Measurements from ENCODE around the gene LYPD3. TPM values are rescaled to one million over a fixed set of nuclear protein-coding genes. Genes with fewer than 3 reads are reported as not detected.
A peak's percentile ranks its signal among the peaks of the same experiment; 100 is the strongest.
"Not testable (repeated sequence)": the region's sequence is repeated elsewhere in the genome, so short reads cannot be mapped to it uniquely, and the experiment has no call there.

LYPD3 gene
- total RNA-seq, 3 donors from 2014 or later (not counting 1 experiment from before 2014, with no cell fraction given), result 1.3 to 2.4 (median 1.7) TPM

DNA sequence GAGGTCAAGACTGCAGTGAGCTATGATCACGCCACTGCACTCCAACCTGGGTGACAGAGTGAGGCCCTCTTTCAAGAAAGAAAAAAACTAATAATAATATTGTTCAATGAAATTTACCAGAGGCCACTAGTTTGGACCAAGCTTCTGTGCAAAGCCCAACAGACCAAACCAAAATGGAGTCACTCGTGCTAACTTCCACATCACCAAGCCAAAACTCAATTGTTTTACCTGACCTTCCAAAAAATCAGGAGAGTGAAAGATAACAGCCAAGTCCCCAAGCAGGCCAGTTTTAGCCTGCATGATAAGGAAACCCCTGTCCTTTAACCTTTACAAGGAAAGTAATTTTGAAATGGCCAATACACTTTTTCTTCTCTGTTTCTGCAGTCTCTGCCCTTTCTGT lies 20.0 kb downstream of the LYPD3 start:
- 89% methylated on average over 1 of the region's 2 CpGs for WGBS (ENCODE audit: insufficient coverage)
- no peak overlapping the region for H3K27ac ChIP-seq (ENCODE audit: low read length)
- H3K9me3 ChIP-seq (ENCODE audit: control insufficient read depth, insufficient read depth, low read length), result no peaks in the 10 kb centered on the region
- Mint-ChIP-seq H3K4me1 (peaks cover 8 to 16% of the 10 kb centered on the region in 2 donors), H3K36me3 (no peaks in the 10 kb centered on the region), H3K27me3 (ENCODE audit: low read depth in 2 of 2) (no peaks in the 10 kb centered on the region), H3K9me3 (no peaks in the 10 kb centered on the region), H3K27ac (peak overlapping the region in 1 of 2 donors; percentile 60), H3K4me3 (no peak overlapping the region)
- intact Hi-C loops (cut with micrococcal nuclease), result loop anchor here (5.0 kb wide), 1 partner anchor 152 kb away; the partner anchor contains the start of genes IRGQ and ZNF576
- H3K4me3 ChIP-seq (ENCODE audit: low read length), result no peak overlapping the region
- TF ChIP-seq, protein P1, sequence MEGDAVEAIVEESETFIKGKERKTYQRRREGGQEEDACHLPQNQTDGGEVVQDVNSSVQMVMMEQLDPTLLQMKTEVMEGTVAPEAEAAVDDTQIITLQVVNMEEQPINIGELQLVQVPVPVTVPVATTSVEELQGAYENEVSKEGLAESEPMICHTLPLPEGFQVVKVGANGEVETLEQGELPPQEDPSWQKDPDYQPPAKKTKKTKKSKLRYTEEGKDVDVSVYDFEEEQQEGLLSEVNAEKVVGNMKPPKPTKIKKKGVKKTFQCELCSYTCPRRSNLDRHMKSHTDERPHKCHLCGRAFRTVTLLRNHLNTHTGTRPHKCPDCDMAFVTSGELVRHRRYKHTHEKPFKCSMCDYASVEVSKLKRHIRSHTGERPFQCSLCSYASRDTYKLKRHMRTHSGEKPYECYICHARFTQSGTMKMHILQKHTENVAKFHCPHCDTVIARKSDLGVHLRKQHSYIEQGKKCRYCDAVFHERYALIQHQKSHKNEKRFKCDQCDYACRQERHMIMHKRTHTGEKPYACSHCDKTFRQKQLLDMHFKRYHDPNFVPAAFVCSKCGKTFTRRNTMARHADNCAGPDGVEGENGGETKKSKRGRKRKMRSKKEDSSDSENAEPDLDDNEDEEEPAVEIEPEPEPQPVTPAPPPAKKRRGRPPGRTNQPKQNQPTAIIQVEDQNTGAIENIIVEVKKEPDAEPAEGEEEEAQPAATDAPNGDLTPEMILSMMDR (IDR thresholded peaks at IDR 0.05), result no peak
- no peaks in the 10 kb centered on the region for H3K27me3 ChIP-seq (ENCODE audit: control insufficient read depth, insufficient read depth, low read length)
- no peaks in the 10 kb centered on the region for H3K36me3 ChIP-seq (ENCODE audit: control insufficient read depth, insufficient read depth, low read length)
- ATAC-seq, result no peak
- no peak for DNase-seq
- H3K4me1 ChIP-seq (ENCODE audit: control insufficient read depth, insufficient read depth, low read length), result peaks cover 3% of the 10 kb centered on the region

DNA sequence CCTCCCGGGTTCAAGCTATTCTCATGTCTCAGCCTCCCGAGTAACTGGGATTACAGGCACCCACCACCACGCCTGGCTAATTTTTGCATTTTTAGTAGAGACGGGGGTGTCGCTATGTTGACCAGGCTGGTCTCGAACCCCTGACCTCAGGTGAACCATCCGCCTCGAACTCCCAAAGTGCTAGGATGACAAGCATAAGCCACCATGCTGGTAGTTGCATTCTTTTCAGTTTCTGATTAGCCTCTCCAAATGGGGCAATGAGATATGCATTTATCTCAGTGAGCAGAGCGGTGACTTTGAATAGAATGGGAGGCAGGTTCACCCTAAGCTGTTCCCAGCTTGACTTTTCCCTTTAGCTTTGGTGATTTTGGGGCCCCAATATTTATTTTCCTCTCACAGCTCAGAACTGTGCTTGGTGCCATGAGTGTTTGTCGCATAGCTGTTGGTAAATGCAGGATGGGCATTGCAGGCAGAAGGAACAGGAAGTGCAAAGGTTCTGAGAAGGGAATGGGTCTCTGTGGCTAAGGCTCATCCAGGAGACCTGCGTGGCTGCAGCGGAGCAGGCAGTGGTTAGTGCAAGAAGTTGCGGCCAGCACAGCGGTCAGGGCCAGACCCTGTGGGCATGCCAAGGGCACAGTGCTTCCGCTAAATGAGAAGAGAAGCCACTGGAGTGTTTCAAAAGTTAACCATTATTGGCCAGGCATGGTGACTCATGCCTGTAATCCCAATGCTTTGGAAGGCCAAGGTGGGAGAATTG lies 20.7 kb downstream of the LYPD3 start:
- no peak overlapping the region for H3K4me3 ChIP-seq (ENCODE audit: low read length)
- ATAC-seq (no peak), DNase-seq (no peak)
- intact Hi-C loops (cut with micrococcal nuclease), result loop anchor here (5.0 kb wide), 1 partner anchor 153 kb away; the partner anchor contains the start of genes IRGQ and ZNF576
- H3K27ac ChIP-seq (ENCODE audit: low read length), result no peak overlapping the region
- WGBS (ENCODE audit: insufficient coverage), result 88% methylated on average over 15 of the region's 15 CpGs
- peaks cover 5% of the 10 kb centered on the region for H3K4me1 ChIP-seq (ENCODE audit: control insufficient read depth, insufficient read depth, low read length)
- Mint-ChIP-seq H3K4me1 (peaks cover 11 to 20% of the 10 kb centered on the region in 2 donors), H3K9me3 (no peaks in the 10 kb centered on the region), H3K27ac (peak overlapping the region in 1 of 2 donors; percentile 33), H3K36me3 (no peaks in the 10 kb centered on the region), H3K4me3 (no peak overlapping the region), H3K27me3 (ENCODE audit: low read depth in 2 of 2) (no peaks in the 10 kb centered on the region)
- H3K27me3 ChIP-seq (ENCODE audit: control insufficient read depth, insufficient read depth, low read length), result no peaks in the 10 kb centered on the region
- H3K36me3 ChIP-seq (ENCODE audit: control insufficient read depth, insufficient read depth, low read length), result no peaks in the 10 kb centered on the region
- H3K9me3 ChIP-seq (ENCODE audit: control insufficient read depth, insufficient read depth, low read length), result no peaks in the 10 kb centered on the region
- TF ChIP-seq, protein P1 (IDR thresholded peaks at IDR 0.05), result no peak

DNA sequence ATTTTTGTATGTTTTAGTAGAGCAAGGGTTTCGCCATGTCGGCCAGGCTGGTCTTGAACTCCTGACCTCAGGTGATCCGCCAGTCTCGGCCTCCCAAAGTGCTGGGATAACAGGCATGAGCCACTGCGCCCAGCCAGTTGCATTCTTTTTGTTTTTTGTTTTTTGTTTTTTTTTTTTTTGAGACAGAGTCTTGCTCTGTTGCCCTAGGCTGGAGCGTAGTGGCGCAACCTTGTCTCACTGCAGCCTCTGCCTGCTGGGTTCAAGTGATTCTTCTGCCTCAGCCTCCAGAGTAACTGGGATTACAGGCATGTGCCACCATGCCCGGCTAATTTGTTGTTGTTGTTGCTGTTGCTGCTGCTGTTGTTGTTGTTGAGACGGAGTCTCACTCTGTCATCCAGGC lies 21.3 kb downstream of the LYPD3 start:
- H3K4me3 Mint-ChIP-seq; DNase-seq; ATAC-seq; H3K36me3 ChIP-seq (ENCODE audit: control insufficient read depth, insufficient read depth, low read length); H3K4me1 ChIP-seq (ENCODE audit: control insufficient read depth, insufficient read depth, low read length); intact Hi-C loops (cut with micrococcal nuclease); H3K27me3 Mint-ChIP-seq (ENCODE audit: low read depth in 2 of 2); H3K36me3 Mint-ChIP-seq; H3K9me3 Mint-ChIP-seq; H3K27me3 ChIP-seq (ENCODE audit: control insufficient read depth, insufficient read depth, low read length); H3K27ac ChIP-seq (ENCODE audit: low read length); H3K4me3 ChIP-seq (ENCODE audit: low read length); H3K9me3 ChIP-seq (ENCODE audit: control insufficient read depth, insufficient read depth, low read length): not testable (repeated sequence)
- H3K4me1 Mint-ChIP-seq, result peaks cover 16 to 26% of the 10 kb centered on the region in 2 donors
- peak overlapping the region in 1 of 2 donors; percentile 79 for H3K27ac Mint-ChIP-seq
- 92% methylated on average over 9 of the region's 9 CpGs for WGBS (ENCODE audit: insufficient coverage)

DNA sequence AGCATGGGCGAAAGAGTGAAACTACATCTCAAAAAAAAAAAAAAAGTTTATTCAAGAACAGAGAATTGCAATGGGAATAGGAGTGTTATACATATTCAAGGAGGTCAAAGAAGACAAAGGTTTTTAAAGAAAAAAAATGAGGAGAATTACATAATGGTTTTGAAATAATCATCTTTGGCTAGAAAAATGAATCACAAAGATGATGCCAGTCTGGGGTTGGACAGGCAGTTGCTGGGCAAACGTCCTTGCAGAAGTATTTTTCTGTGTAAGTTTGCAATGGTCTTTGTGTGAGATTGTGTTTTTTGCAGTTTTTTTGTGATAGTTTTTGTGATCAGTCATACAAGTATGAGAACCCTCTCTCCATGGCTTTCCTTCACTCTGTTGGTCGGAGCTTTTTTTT lies 23.7 kb downstream of the LYPD3 start:
- Mint-ChIP-seq H3K27ac (peak overlapping the region; percentile 62 to 88), H3K36me3 (no peaks in the 10 kb centered on the region), H3K4me1 (peaks cover 26 to 38% of the 10 kb centered on the region in 2 donors), H3K4me3 (no peak overlapping the region), H3K9me3 (no peaks in the 10 kb centered on the region), H3K27me3 (ENCODE audit: low read depth in 2 of 2) (no peaks in the 10 kb centered on the region)
- Histone ChIP-seq H3K4me3 (ENCODE audit: low read length) (no peak overlapping the region), H3K36me3 (ENCODE audit: control insufficient read depth, insufficient read depth, low read length) (no peaks in the 10 kb centered on the region), H3K27me3 (ENCODE audit: control insufficient read depth, insufficient read depth, low read length) (no peaks in the 10 kb centered on the region), H3K9me3 (ENCODE audit: control insufficient read depth, insufficient read depth, low read length) (no peaks in the 10 kb centered on the region), H3K4me1 (ENCODE audit: control insufficient read depth, insufficient read depth, low read length) (peaks cover 24% of the 10 kb centered on the region), H3K27ac (ENCODE audit: low read length) (no peak overlapping the region)
- intact Hi-C loops (cut with micrococcal nuclease), result no loop called here
- ATAC-seq (no peak), DNase-seq (no peak)
- TF ChIP-seq, protein P1 (IDR thresholded peaks at IDR 0.05), result no peak
- 83% methylated on average over 2 of the region's 3 CpGs for whole genome bisulfite sequencing (ENCODE audit: insufficient coverage)
